BJ (cell line): ENCODE measurements around the gene TBCA. TPM values are rescaled to one million over a fixed set of nuclear protein-coding genes. Genes with fewer than 3 reads are reported as not detected.

ENCODE experiments used
- CTCF ChIA-PET: fragments of 350-600 bp; formaldehyde crosslinking; extraction: SDS; loops from one replicate; lab custom pipeline; 2021; ENCODE audit warnings: antibody characterized with exemption, inconsistent platforms; lab: Yijun Ruan, JAX
- POLR2A ChIA-PET: fragments of 300-600 bp; sonication (Branson Sonifier 250); formaldehyde crosslinking; extraction: SDS; loops from one replicate; lab custom pipeline; 2021; ENCODE audit warnings: antibody characterized with exemption; lab: Charles Lee
- DNase-seq: peaks from one replicate; pipeline ENCODE4 v3.0.0-alpha.2; 2011; ENCODE audit warnings: low read depth
- H3K27me3 ChIP-seq: 2 replicates; pipeline ENCODE4 v1.6.0; 2011; ENCODE audit warnings: low read length; ENCODE audit not compliant: control insufficient read depth, insufficient read depth
- H3K36me3 ChIP-seq: 2 replicates; pipeline ENCODE4 v1.5.1; 2011; ENCODE audit warnings: low read length; ENCODE audit not compliant: control insufficient read depth, insufficient read depth
- H3K4me3 ChIP-seq: 2 replicates; pipeline ENCODE4 v1.5.1; 2011; ENCODE audit warnings: low read depth, mild to moderate bottlenecking, control low read depth, low read length
- polyA plus RNA-seq: library from polyadenylated mRNA; depleted of rRNA; stranded (reverse); fragments of >200 nt; gene quantifications from 2 replicates; pipeline ENCODE4 v1.2.3, GENCODE V29; 2011
- TF ChIP-seq, protein P1 (sequence below): IDR thresholded peaks from 2 replicates; pipeline ENCODE4 v1.5.1; 2011; ENCODE audit warnings: low read depth, mild to moderate bottlenecking, control low read depth, inconsistent platforms, low read length, moderate library complexity; ENCODE audit not compliant: insufficient read depth

TBCA gene
- polyA plus RNA-seq, 1 experiment, result 41.7 TPM

- no peak for DNase-seq
- POLR2A ChIA-PET, result no interaction called here
- Histone ChIP-seq H3K27me3 (no peaks in the 10 kb centered on the region), H3K4me3 (no peak overlapping the region), H3K36me3 (no peaks in the 10 kb centered on the region)
- CTCF ChIA-PET, result interaction anchor here (0.6 kb wide), 1 partner anchor 81 kb away, joined by 3 read pairs; no protein-coding TSS in a partner anchor
- TF ChIP-seq, protein P1, sequence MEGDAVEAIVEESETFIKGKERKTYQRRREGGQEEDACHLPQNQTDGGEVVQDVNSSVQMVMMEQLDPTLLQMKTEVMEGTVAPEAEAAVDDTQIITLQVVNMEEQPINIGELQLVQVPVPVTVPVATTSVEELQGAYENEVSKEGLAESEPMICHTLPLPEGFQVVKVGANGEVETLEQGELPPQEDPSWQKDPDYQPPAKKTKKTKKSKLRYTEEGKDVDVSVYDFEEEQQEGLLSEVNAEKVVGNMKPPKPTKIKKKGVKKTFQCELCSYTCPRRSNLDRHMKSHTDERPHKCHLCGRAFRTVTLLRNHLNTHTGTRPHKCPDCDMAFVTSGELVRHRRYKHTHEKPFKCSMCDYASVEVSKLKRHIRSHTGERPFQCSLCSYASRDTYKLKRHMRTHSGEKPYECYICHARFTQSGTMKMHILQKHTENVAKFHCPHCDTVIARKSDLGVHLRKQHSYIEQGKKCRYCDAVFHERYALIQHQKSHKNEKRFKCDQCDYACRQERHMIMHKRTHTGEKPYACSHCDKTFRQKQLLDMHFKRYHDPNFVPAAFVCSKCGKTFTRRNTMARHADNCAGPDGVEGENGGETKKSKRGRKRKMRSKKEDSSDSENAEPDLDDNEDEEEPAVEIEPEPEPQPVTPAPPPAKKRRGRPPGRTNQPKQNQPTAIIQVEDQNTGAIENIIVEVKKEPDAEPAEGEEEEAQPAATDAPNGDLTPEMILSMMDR, result no peak
Observed at GRCh38 chr5:77733130-77733529, 43.0 kb downstream of the TBCA start.

- CTCF ChIA-PET, result interaction anchor here (0.7 to 2.0 kb wide), 3 partner anchors 10 to 115 kb away, joined by 3 to 5 read pairs (median 3); no protein-coding TSS in a partner anchor
- DNase-seq, result no peak
- Histone ChIP-seq H3K36me3 (no peaks in the 10 kb centered on the region), H3K27me3 (no peaks in the 10 kb centered on the region), H3K4me3 (no peak overlapping the region)
- POLR2A ChIA-PET, result no interaction called here
- TF ChIP-seq, protein P1, result no peak
Observed at GRCh38 chr5:77727190-77727589, 48.9 kb downstream of the TBCA start.

DNA sequence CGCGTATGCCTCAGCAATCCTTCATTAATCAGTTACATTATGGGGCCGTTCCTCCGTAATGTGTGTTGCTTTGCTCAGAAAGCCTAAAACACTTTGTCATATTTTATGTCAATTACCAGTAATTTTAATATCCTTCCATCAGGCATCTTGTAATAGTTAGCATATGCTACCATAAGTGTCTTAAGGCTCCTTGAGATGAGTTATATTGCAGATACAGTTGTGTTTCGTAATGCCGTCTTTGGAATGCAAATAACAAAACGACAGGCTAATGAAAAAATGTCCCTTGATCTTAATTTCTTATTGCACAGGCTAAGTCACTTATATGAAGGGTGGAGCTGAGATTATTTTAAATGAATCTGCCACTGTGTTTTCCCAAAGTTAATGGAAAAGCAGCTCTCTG is 50.5 kb downstream of the TBCA start:
- H3K4me3 ChIP-seq, result no peak overlapping the region
- POLR2A ChIA-PET, result no interaction called here
- TF ChIP-seq, protein P1, result no peak
- no peaks in the 10 kb centered on the region for H3K27me3 ChIP-seq
- DNase-seq, result no peak
- H3K36me3 ChIP-seq, result no peaks in the 10 kb centered on the region
- CTCF ChIA-PET, result interaction anchor here (2.0 kb wide), 1 partner anchor 11 kb away, joined by 5 read pairs; no protein-coding TSS in a partner anchor

GRCh38 chr5:77724934-77725333 is 51.2 kb downstream of the TBCA start:
- CTCF ChIA-PET, result no interaction called here
- no peak for DNase-seq
- POLR2A ChIA-PET, result no interaction called here
- Histone ChIP-seq H3K27me3 (no peaks in the 10 kb centered on the region), H3K36me3 (no peaks in the 10 kb centered on the region), H3K4me3 (no peak overlapping the region)
- TF ChIP-seq, protein P1, result no peak

GRCh38 chr5:77719666-77720363 is 56.3 kb downstream of the TBCA start:
- POLR2A ChIA-PET, result no interaction called here
- Histone ChIP-seq H3K36me3 (no peaks in the 10 kb centered on the region), H3K27me3 (no peaks in the 10 kb centered on the region), H3K4me3 (no peak overlapping the region)
- CTCF ChIA-PET, result interaction anchor here (1.0 kb wide), 1 partner anchor 46 kb away, joined by 4 read pairs; no protein-coding TSS in a partner anchor
- TF ChIP-seq, protein P1, result no peak
- no peak for DNase-seq
